Activated CD4-positive, alpha-beta memory T cell treated with anti-CD3 and anti-CD28 coated beads, Interleukin-2, amount 10 ng/mL, durations not matched to agents 7 days and 5 days (primary cell): ENCODE data around the gene ANKRD12. TPM values are rescaled to one million over a fixed set of nuclear protein-coding genes. Genes with fewer than 3 reads are reported as not detected.
"Not testable (repeated sequence)": the region's sequence is repeated elsewhere in the genome, so short reads cannot be mapped to it uniquely, and the experiment has no call there.

Experiments used
- CTCF ChIA-PET: fragments of 350-600 bp; sonication (Branson Sonifier 250); formaldehyde crosslinking; loops from one replicate; lab custom pipeline; 2021; ENCODE audit warnings: antibody characterized with exemption, inconsistent platforms; lab: Charles Lee
- POLR2A ChIA-PET: fragments of 350-600 bp; sonication (Branson Sonifier 250); formaldehyde crosslinking; loops from one replicate; lab custom pipeline; 2021; ENCODE audit warnings: antibody characterized with exemption; lab: Charles Lee
- DNase-seq: peaks from one replicate; pipeline ENCODE4 v3.0.0-alpha.2; 2020
- H3K27ac Mint-ChIP-seq: one replicate; pipeline ENCODE4 v1.8.0; 2021; ENCODE audit warnings: mild to moderate bottlenecking, mixed read lengths
- H3K27me3 Mint-ChIP-seq: one replicate; pipeline ENCODE4 v1.8.0; 2021; ENCODE audit warnings: mixed read lengths
- H3K36me3 Mint-ChIP-seq: one replicate; pipeline ENCODE4 v1.8.0; 2021; ENCODE audit warnings: low read depth, mixed read lengths
- H3K4me1 Mint-ChIP-seq: one replicate; pipeline ENCODE4 v1.8.0; 2021; ENCODE audit warnings: mixed read lengths
- H3K4me3 Mint-ChIP-seq: one replicate; pipeline ENCODE4 v1.8.0; 2021; ENCODE audit warnings: mild to moderate bottlenecking, mixed read lengths
- H3K9me3 Mint-ChIP-seq: one replicate; pipeline ENCODE4 v1.8.0; 2021; ENCODE audit warnings: mixed read lengths
- total RNA-seq, 2 experiments: library from RNA; stranded (reverse); gene quantifications; one replicate each; pipeline ENCODE4 v1.2.3, GENCODE V29; 2021

Gene ANKRD12
- total RNA-seq, 2 experiments from 2014 or later = 103 to 111 TPM

DNA sequence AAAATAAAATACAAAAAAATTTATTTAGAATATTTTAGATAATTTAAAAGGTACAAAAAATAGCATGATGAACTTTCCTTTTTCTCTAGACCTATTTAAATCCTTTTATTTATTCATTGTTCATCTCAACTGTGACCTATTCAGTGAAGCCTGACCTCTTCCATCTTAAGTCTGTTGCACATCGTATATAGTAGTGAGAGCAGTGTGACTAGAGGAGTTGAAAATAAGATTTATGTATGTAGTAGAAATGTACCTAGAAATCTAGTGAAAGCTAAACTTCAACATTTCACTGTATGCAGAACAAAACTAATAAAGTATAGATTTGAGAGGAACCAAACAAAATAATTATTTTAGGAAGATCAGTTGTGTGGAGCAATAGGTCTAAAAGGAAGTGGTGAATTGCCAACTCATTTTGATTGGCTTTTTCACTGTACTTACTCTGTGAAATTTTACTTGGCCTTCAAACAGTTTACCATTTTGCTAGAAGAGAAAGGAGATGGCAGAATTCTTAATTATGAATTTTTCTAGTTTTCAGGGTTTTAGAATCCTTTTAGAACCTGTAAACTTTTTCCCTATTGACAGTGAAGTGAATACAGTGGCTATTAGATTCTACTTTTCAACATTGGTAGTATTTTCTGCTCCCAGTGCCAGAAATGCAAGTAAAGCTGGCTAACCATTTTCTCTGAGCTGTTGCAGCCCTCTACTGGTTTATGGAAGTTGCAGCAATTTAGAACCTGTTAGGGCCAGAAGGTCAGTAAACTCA is 11.0 kb downstream of the ANKRD12 start:
- H3K27ac Mint-ChIP-seq = peak overlapping the region; percentile 81
- H3K9me3 Mint-ChIP-seq = no peaks in the 10 kb centered on the region
- ChIA-PET CTCF (interaction anchor here (0.6 to 2.5 kb wide), 8 partner anchors 9 to 187 kb away, joined by 3 to 17 read pairs (median 4); partner anchors contain the start of gene TWSG1), POLR2A (interaction anchor here (0.8 to 2.8 kb wide), 10 partner anchors 8 to 74 kb away, joined by 3 to 43 read pairs (median 5); partner anchors contain the start of genes ANKRD12 and NDUFV2)
- H3K4me1 Mint-ChIP-seq = peaks cover 73% of the 10 kb centered on the region
- H3K4me3 Mint-ChIP-seq = peak overlapping the region; percentile 26
- peaks cover 25% of the 10 kb centered on the region for H3K36me3 Mint-ChIP-seq
- DNase-seq = peak; percentile 30
- no peaks in the 10 kb centered on the region for H3K27me3 Mint-ChIP-seq

DNA sequence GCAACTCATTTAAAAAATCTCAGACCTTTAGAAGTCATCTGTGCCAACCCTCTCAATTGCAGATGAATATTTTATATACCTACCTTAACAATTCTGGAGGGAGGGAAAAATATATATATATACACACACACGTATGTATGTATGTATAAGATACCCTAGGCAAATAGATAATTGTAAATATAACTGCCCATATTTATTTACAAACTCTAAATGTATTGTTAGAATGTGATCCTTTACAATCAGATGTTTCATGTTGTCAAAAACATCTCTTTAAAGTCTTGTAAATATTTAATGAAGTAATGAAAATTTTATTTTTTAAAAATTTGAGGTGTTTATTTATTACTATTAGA is 11.6 kb downstream of the ANKRD12 start:
- Mint-ChIP-seq H3K4me3 (no peak overlapping the region), H3K9me3 (no peaks in the 10 kb centered on the region), H3K4me1 (peaks cover 74% of the 10 kb centered on the region), H3K36me3 (peaks cover 28% of the 10 kb centered on the region), H3K27ac (peak overlapping the region; percentile 81), H3K27me3 (no peaks in the 10 kb centered on the region)
- ChIA-PET CTCF (interaction anchor here (0.6 to 2.5 kb wide), 7 partner anchors 9 to 186 kb away, joined by 3 to 17 read pairs (median 3); partner anchors contain the start of gene TWSG1), POLR2A (interaction anchor here (0.8 to 2.8 kb wide), 10 partner anchors 8 to 75 kb away, joined by 3 to 43 read pairs (median 5); partner anchors contain the start of genes ANKRD12 and NDUFV2)
- no peak for DNase-seq

DNA sequence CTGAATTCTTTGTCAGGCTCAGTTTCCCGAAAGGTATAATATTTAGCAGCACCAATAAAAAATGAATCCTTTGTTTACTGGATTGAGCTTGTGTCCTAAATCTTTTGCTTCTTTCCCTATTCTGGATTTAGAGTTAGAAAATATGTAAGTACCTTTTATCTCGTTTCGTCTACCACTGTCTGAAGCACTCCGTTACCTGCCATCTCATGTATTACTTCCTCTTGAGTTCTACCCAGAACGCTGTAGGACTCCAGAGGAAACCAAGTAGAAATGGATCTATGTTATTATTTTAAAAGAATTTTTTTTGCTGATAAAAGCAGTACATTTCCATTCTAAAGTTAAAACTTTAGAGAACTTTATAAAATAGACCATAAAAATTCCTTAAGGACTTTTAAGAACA is 13.5 kb downstream of the ANKRD12 start:
- H3K4me3 Mint-ChIP-seq = no peak overlapping the region
- DNase-seq = no peak
- no peak overlapping the region for H3K27ac Mint-ChIP-seq
- CTCF ChIA-PET = interaction anchor here (0.9 to 1.9 kb wide), 4 partner anchors 12 to 84 kb away, joined by 3 to 11 read pairs (median 4); no protein-coding TSS in a partner anchor
- H3K9me3 Mint-ChIP-seq = no peaks in the 10 kb centered on the region
- no peaks in the 10 kb centered on the region for H3K27me3 Mint-ChIP-seq
- H3K36me3 Mint-ChIP-seq = peaks cover 34% of the 10 kb centered on the region
- POLR2A ChIA-PET = interaction anchor here (1.0 to 2.0 kb wide), 5 partner anchors 10 to 76 kb away, joined by 3 to 6 read pairs (median 4); no protein-coding TSS in a partner anchor
- H3K4me1 Mint-ChIP-seq = peaks cover 73% of the 10 kb centered on the region

DNA sequence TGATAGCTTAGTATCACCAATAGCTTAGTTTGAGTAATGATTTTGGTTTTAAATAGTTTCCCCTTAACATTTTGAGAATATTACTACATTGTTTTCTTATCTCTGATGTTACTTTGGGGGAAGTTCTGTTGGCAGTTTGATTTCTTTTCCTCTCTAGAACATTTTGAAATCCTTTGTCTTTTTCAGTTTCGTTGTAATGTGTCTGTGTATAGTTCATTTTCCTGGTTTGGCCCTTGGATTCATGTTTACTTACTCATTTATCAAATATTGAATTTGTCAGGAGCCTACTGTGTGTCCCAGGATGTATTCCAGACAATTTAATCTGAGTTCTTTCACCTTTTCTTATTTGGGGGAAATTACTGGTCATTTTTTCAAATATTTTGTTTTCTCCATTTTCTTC is 16.7 kb downstream of the ANKRD12 start:
- no peak overlapping the region for H3K27ac Mint-ChIP-seq
- no peak overlapping the region for H3K4me3 Mint-ChIP-seq
- H3K27me3 Mint-ChIP-seq = no peaks in the 10 kb centered on the region
- peaks cover 50% of the 10 kb centered on the region for H3K36me3 Mint-ChIP-seq
- DNase-seq = no peak
- ChIA-PET CTCF (interaction anchor here (0.9 kb wide), 1 partner anchor 80 kb away, joined by 3 read pairs; no protein-coding TSS in a partner anchor), POLR2A (no interaction called here)
- H3K9me3 Mint-ChIP-seq = peaks cover 5% of the 10 kb centered on the region
- peaks cover 69% of the 10 kb centered on the region for H3K4me1 Mint-ChIP-seq

DNA sequence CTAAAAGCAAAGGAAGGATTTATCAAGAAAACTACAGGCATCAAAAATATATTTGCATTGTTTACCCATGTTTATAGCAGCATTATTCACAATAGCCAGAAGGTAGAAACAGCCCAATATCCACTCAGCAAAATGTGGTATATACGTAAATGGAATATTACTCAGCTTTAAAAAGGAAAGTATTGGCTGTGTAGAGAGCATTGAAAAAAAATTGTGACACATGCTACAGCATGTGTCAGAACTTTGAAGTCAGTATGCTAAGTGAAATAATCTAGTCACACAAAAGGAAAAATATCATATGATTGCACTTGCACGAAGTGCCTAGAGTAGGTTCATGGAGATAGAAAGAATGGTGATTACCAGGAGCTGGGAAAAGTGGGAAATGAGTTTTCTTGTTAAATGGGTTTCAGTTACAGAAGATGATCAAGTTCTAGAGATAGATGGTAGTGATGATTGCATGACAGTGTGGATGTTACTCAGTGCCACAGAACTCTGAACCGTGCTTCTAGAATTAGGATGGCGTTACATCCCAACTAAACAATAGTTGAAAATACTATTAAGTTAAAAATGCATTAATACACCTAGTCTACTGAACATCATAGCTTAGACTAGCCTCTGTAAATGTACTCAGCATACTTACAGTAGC is 20.1 kb downstream of the ANKRD12 start:
- Mint-ChIP-seq H3K27ac (peak overlapping the region; percentile 12), H3K36me3 (peaks cover 52% of the 10 kb centered on the region), H3K27me3 (no peaks in the 10 kb centered on the region), H3K9me3 (peaks cover 5% of the 10 kb centered on the region), H3K4me1 (peaks cover 55% of the 10 kb centered on the region), H3K4me3 (no peak overlapping the region)
- POLR2A ChIA-PET = interaction anchor here (1.2 to 1.6 kb wide), 2 partner anchors 10 to 31 kb away, joined by 3 to 5 read pairs; no protein-coding TSS in a partner anchor
- DNase-seq = no peak
- CTCF ChIA-PET = interaction anchor here (0.5 to 1.1 kb wide), 2 partner anchors 9 to 263 kb away, joined by 3 to 4 read pairs; no protein-coding TSS in a partner anchor

DNA sequence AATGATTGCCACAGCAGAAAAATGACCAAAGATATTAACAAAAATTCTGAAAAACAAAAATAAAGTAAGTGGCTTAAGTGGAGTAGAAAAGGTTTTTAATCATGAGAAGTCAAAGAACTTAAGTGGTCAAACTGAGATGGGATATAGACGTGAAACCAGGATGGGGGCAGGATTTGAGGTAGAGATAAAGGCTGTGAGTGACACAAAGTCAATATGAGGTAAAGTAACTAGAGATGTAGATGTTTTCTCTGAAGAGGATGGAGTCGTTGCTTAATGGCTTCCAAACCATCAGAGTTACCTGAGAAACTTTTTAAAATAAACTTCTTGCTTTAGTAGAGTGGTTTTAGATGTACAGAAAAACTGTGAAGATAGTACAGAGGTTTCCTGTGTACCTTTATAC is 21.2 kb downstream of the ANKRD12 start:
- POLR2A ChIA-PET = no interaction called here
- H3K27ac Mint-ChIP-seq = peak overlapping the region; percentile 7
- peaks cover 61% of the 10 kb centered on the region for H3K36me3 Mint-ChIP-seq
- CTCF ChIA-PET = interaction anchor here (1.1 kb wide), 1 partner anchor 10 kb away, joined by 4 read pairs; no protein-coding TSS in a partner anchor
- H3K4me3 Mint-ChIP-seq = no peak overlapping the region
- peaks cover 14% of the 10 kb centered on the region for H3K9me3 Mint-ChIP-seq
- H3K27me3 Mint-ChIP-seq = no peaks in the 10 kb centered on the region
- no peak for DNase-seq
- peaks cover 52% of the 10 kb centered on the region for H3K4me1 Mint-ChIP-seq

DNA sequence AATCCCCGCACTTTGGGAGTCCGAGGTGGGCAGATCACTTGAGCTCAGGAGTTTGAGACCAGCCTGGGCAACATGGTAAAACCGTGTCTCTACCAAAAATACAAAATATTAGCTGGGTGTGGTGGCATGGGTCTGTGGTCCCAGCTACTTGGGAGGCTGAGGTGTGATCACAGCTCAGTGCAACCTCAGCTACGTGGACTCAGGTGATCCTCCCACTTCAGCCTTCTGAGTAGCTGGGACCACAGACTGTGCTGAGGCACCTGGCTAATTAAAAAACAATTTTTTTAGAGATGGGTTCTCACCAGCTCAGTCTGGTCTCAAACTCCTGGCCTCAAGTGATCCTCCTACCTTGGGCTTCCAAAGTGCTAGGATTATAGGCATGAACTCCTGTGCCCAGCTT is 23.4 kb downstream of the ANKRD12 start:
- Mint-ChIP-seq H3K27me3 (no peaks in the 10 kb centered on the region), H3K9me3 (peaks cover 36% of the 10 kb centered on the region), H3K36me3 (peaks cover 66% of the 10 kb centered on the region), H3K27ac (no peak overlapping the region), H3K4me1 (peaks cover 39% of the 10 kb centered on the region), H3K4me3 (no peak overlapping the region)
- CTCF ChIA-PET = interaction anchor here (1.1 kb wide), 1 partner anchor 41 kb away, joined by 3 read pairs; no protein-coding TSS in a partner anchor
- POLR2A ChIA-PET = interaction anchor here (0.6 to 1.8 kb wide), 2 partner anchors 10 to 11 kb away, joined by 3 to 4 read pairs; no protein-coding TSS in a partner anchor
- DNase-seq = no peak

DNA sequence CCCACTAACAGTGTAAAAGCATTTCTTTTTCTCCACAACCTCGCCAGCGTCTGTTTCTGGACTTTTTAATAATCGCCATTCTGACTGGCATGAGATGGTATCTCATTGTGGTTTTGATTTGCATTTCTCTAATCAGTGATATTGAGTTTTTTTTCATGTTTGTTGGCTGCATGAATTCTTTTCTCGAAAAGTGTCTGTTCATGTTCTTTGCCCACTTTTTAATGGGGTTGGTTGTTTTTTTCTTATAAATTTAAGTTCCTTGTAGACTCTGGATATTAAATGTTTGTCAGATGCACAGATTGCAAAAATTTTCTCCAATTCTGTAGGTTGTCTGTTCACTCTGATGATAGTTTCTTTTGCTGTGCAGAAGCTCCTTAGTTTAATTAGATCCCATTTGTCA is 26.1 kb downstream of the ANKRD12 start:
- peaks cover 60% of the 10 kb centered on the region for H3K36me3 Mint-ChIP-seq
- H3K27me3 Mint-ChIP-seq, POLR2A ChIA-PET: not testable (repeated sequence)

DNA sequence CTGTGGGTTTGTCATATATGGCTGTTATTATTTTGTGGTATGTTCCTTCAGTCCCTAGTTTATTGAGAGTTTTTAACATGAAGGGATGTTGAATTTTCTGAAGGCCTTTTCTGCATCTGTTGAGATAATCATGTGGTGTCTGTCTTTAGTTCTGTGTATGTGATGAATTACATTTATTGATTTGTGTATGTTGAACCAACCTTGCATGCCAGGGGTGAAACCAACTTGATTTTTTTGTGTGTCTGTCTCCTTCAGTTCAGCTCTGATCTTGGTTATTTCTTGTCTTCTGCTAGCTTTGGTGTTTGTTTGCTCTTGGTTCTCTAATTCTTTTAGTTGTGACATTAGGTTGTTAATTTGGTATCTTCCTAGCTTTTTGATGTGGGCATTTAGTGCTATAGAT is 27.6 kb downstream of the ANKRD12 start:
- DNase-seq, H3K27me3 Mint-ChIP-seq, CTCF ChIA-PET, H3K27ac Mint-ChIP-seq, H3K4me3 Mint-ChIP-seq, POLR2A ChIA-PET: not testable (repeated sequence)
- Mint-ChIP-seq H3K36me3 (peaks cover 61% of the 10 kb centered on the region), H3K9me3 (peaks cover 36% of the 10 kb centered on the region), H3K4me1 (peaks cover 22% of the 10 kb centered on the region)

More for the DNA sequence above, 26.1 kb downstream of the ANKRD12 start:
- H3K4me3 Mint-ChIP-seq, DNase-seq, CTCF ChIA-PET, H3K27ac Mint-ChIP-seq: not testable (repeated sequence)
- peaks cover 36% of the 10 kb centered on the region for H3K9me3 Mint-ChIP-seq
- peaks cover 25% of the 10 kb centered on the region for H3K4me1 Mint-ChIP-seq

DNA sequence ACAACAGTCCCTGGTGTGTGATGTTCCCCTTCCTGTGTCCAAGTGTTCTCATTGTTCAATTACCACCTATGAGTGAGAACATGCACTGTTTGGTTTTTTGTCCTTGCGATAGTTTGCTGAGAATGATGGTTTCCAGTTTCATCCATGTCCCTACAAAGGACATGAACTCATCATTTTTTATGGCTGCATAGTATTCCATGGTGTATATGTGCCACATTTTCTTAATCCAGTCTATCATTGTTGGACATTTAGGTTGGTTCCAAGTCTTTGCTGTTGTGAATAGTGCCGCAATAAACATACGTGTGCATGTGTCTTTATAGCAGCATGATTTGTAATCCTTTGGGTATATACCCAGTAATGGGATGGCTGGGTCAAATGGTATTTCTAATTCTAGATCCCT is 29.3 kb downstream of the ANKRD12 start:
- POLR2A ChIA-PET, H3K27ac Mint-ChIP-seq, CTCF ChIA-PET, DNase-seq, H3K4me3 Mint-ChIP-seq, H3K27me3 Mint-ChIP-seq: not testable (repeated sequence)
- Mint-ChIP-seq H3K4me1 (peaks cover 30% of the 10 kb centered on the region), H3K36me3 (peaks cover 71% of the 10 kb centered on the region), H3K9me3 (peaks cover 38% of the 10 kb centered on the region)

DNA sequence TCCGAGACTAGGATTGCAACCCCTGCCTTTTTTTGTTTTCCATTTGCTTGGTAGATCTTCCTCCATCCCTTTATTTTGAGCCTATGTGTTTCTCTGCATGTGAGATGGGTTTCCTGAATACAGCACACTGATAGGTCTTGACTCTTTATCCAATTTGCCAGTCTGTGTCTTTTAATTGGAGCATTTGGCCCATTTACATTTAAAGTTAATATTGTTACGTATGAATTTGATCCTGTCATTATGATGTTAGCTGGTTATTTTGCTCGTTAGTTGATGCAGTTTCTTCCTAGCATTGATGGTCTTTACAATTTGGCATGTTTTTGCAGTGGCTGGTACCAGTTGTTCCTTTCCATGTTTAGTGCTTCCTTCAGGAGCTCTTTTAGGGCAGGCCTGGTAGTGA is 32.9 kb downstream of the ANKRD12 start:
- H3K4me1 Mint-ChIP-seq = peaks cover 49% of the 10 kb centered on the region
- DNase-seq, CTCF ChIA-PET, POLR2A ChIA-PET, H3K27me3 Mint-ChIP-seq, H3K4me3 Mint-ChIP-seq, H3K27ac Mint-ChIP-seq: not testable (repeated sequence)
- peaks cover 59% of the 10 kb centered on the region for H3K36me3 Mint-ChIP-seq
- peaks cover 18% of the 10 kb centered on the region for H3K9me3 Mint-ChIP-seq

DNA sequence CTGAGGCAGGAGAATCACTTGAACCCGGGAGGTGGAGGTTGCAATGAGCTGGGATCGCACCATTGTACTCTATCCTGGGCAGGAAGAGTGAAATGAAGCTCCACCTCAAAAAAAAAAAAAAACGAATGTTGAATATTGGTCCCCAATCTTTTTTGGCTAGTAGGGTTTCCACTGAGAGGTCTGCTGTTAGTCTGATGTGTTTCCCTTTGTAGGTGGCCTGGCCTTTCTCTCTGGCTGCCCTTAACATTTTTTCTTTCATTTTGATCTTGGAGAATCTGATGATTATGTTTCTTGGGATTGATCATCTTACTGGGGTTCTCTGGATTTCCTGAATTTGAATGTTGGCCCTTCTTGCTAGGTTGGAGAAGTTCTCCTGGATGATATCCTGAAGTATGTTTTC is 35.3 kb downstream of the ANKRD12 start:
- Mint-ChIP-seq H3K4me1 (peaks cover 54% of the 10 kb centered on the region), H3K36me3 (peaks cover 54% of the 10 kb centered on the region)
- POLR2A ChIA-PET, DNase-seq, H3K4me3 Mint-ChIP-seq, H3K27ac Mint-ChIP-seq, H3K9me3 Mint-ChIP-seq, H3K27me3 Mint-ChIP-seq: not testable (repeated sequence)
- CTCF ChIA-PET = interaction anchor here (0.6 kb wide), 1 partner anchor 42 kb away, joined by 3 read pairs; no protein-coding TSS in a partner anchor
